ENCODE results near the gene SGPP2.
"Not testable (repeated sequence)": the region's sequence is repeated elsewhere in the genome, so short reads cannot be mapped to it uniquely, and the experiment has no call there.

Gene SGPP2, protein sequence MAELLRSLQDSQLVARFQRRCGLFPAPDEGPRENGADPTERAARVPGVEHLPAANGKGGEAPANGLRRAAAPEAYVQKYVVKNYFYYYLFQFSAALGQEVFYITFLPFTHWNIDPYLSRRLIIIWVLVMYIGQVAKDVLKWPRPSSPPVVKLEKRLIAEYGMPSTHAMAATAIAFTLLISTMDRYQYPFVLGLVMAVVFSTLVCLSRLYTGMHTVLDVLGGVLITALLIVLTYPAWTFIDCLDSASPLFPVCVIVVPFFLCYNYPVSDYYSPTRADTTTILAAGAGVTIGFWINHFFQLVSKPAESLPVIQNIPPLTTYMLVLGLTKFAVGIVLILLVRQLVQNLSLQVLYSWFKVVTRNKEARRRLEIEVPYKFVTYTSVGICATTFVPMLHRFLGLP

DNA sequence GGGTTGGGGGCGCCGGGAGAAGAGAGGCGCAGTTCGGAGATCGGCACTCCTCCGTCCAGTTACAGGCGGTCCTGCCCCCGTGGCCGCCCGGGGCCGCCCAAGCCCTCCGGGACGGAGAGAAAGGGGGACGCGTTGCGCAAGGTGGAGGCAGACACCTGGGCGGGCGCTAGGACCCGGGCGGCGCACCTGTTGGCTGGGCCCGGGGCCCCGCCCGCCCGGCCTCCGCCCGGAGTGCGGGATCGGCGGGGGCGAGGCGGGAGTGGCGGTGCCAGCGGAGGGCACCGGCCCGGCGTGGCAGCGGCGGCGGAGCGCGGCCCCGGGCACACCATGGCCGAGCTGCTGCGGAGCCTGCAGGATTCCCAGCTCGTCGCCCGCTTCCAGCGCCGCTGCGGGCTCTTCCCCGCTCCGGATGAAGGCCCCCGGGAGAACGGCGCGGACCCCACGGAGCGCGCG is at the start of gene SGPP2:
Gene SGPP2 (plus strand): TSS at position 268 of the 453 bp plus-strand sequence. CDS start 60 bp downstream, at position 328.
- no peak for DNase-seq (ENCODE audit: low read depth)

DNA sequence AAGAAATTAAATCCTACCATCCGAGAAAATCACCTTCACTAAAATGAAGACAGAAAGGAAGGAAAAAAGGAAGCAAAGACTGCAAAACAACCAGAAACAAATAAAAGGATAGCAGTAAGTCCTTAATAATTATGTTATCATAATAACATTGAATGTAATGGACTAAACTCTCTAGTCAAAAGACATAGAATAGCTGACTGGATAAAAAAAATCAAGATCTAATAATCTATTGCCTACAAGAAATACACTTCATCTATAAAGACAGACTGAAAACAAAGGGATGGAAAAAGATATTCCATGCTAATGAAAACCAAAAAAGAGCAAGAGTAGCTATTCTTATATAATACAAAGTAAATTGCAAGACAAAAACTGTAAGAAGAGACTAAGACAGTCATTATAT is 48.5 kb upstream of the SGPP2 start:
- DNase-seq (ENCODE audit: low read depth) = no peak

DNA sequence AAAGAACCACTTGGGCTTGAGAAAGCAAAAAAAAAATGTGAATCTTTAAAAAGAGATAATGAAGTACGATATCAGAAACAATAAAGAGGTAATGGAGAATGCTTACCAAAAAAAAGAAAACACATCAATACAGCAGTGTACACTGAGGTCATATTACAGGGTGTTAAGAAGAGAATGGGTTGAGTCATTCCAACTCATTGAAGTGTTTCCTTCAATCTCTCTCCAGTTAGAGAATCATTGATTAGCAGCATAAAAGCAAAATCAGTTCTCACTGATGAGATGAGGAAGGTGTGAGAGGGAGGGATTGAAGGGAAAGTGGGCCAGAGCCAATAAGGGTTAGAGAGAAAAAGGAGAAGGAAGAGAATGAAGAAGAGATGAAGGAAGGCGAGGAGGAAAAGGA is 43.9 kb upstream of the SGPP2 start:
- no peak for DNase-seq (ENCODE audit: low read depth)

DNA sequence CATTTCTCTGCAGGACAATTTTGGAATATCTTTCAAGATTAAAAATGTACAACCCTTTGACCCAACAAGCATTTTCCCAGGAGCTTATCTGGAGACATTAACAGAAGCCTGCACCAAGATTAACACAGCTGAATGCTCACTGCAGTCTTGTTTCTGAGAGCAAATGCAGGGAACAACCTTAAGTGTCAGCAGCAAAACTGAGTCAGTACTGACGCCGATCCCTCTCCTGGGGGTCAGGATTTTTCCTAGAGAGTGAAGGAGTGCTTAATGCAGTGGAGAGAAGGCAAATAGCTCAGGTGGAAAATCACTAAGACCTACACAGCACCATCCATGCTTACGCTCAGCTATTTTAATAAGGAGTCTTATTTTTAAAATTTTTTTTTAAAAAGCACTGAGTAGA is 42.8 kb upstream of the SGPP2 start:
- DNase-seq (ENCODE audit: low read depth) = no peak

DNA sequence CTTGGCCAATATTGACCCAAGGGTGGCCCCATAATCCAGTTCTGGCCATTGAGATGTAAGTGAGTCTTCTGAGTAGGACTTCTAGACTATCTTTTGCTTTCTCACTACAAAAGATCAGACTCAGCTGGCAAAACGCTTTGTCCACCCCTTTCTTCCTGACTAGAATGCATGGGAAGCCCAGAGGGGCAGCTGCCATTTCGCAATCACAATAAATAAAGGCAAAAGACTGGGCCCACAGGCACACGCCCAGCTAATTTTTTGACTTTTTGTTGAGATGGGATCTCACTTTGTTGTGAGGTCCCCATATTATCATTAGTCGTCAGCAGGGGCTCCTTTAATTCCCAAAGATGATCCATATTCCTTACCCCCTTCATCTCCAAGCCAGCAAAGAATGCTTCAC is 41.1 kb upstream of the SGPP2 start:
- DNase-seq (ENCODE audit: low read depth) = no peak

DNA sequence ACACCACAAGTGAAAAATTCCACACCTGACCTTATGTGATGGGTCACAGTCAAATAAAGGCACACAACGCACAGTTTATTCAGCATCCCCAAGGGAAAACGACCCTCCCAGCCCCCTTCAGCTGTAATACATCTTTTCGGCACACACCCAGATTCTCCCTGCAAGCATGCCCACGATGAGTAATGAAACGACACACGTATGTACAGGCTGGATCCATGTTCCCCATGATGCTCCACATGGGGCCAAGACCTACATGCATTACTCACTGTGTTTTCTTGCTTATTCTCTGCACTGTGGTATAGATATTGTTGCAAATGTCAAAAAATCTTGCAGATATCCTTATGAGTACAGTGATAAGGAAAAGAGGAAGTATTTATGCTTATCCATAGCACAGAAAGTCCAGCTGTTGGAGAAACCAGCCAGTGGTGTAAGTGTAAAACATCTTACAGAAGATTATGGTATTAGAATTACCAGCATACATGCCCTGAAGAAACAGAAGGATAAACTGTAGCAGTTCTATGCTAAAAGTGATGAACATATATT is 32.5 kb upstream of the SGPP2 start:
- no peak for DNase-seq (ENCODE audit: low read depth)

DNA sequence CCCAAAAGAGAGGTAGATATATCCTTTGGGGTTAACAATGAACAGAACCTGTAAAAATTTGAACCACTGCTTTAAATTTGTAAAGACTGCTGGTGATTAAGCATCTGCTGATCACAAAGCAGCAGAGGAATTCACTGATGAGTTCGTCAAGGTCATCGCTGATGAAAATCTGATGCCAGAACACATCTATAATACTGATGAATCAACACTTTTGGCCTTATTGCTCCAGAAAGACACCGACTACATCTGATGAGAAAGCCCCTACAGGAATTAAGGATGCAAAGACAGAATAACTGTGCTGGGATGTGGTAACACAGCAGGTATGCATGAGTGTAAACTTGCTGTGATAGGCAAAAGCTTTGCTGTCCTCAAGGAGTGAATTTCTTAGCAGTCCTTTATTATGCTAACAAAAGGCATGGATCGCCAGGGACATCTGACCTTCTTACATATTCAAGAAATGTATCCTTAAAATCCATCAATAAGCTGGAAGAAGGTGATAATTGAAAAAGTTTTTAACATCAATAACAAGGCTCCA is 30.5 kb upstream of the SGPP2 start:
- no peak for DNase-seq (ENCODE audit: low read depth)

DNA sequence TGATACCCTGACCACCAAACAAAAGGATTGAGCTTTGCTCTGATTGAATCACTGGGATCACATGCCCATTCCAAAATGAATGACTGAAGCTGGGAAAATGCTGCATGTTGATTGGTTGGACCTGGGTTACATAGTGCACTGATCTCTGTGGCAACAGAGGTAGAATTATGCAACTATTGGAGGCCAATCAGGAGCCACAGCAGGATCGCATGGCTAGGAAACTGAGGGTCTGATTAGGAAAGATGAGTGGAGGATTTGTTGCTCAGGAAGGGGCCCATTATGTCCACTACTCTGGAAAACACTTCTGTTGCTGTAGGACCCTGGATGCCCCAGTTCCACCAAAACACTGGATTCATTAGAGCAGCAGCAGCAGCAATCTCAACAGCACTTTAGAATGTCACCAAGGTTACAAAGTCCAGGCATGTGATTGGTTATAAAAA is 25.9 kb upstream of the SGPP2 start:
- no peak for DNase-seq (ENCODE audit: low read depth)

DNA sequence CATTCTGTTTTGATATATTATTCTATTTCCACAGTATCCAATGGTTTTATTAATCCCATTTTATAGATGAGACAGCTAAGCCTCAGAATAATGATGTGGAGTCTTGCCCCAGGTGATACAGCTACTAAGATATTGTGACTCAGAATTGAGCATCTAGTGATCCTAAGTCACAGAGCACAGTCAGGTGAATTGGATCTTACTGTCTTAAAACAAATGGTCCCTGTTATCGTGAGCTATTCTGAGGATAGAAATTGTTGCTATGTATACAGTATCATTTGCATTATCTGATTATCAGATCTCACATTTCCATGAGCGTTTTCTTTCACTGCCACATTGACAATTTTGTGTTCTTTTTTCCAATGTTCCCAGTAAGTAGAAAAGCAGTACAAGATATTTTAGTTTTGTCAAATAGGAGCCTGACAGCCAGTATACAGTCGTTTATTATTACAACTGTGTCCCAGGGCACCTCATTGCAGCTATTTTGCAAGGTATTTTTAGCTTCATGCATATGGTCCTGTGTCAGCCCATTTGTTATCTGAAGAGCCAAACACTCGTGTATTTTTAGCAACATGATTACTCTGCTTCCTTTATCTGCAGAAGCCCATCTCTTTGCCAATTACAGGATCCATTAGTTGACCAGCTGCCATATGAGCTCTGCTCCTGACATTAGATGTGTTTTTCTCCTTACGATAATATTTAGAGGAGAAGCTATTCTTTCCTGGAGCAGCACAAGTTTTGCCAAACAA is 25.1 kb upstream of the SGPP2 start:
- no peak for DNase-seq (ENCODE audit: low read depth)

DNA sequence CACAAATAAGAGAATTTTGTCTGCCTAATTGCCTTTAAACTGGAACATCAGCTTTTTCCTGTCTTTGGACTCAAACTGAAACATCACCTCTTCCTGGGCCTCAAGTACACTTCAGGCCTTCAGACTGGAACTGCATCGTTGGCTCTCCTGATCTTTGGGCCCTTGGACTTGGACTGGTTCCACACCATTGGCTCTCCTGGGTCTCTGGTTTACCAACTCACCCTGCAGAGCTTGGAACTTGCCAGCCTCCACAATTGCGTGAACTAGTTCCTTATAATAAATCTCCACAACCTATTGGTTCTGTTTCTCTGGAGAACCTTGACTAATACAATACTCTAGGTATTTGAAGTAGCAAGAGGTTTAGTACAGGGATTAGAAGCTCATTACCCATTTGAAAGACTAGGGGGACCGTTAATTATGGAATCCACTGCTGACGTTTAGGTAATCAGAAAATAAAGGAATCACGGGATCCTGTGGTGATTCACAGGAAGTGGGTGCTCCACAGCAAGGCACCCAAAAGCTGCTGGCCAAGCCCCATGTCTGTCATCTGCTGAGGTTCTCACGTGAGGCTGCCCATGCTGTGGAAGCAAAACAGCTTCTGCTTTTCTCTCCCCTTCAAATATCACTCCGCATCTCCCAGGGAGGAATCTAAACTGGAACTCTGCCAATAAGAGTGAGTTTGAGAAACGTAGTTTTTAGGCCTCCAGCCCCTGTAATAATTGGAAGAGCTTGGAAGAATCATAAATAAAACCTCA is 20.0 kb upstream of the SGPP2 start:
- no peak for DNase-seq (ENCODE audit: low read depth)

DNA sequence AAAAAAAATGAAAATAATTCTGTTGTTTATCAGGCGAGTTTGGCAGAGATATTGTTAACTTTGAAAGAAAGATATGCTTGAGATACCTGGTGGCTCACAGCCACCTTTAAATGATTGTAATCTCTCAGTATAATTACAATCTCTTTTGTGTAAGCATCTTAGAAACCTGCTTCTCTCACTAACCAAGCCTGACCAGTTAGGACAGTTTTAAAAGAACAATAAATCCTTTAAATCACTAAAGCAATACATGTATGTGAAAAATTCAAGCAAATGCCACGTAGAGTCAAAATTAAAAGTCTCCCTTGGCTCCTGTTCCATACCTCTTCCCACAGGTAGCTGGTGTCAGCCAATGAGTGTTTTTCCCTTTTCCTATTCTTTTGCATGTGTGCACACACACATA is 15.7 kb upstream of the SGPP2 start:
- no peak for DNase-seq (ENCODE audit: low read depth)

DNA sequence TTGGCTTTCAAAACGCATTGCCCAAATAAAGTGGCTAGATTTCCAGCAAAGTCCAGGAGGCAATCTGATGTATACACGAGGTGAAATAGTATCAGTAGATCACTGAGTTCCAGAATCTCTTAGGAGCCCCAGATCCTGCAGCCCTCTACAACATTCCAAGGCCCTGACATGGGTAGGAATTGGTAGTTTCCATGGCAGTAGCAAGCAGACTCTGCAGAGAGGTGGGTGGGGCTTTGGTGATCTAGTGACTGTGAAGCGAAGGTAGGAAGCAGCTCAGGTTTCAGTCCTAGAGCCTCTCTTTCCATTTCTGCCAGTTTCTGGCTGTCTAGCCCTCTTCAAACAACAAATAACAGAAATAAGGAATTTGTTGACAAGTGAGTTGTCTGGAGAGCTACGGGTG is 13.8 kb upstream of the SGPP2 start:
- no peak for DNase-seq (ENCODE audit: low read depth)

DNA sequence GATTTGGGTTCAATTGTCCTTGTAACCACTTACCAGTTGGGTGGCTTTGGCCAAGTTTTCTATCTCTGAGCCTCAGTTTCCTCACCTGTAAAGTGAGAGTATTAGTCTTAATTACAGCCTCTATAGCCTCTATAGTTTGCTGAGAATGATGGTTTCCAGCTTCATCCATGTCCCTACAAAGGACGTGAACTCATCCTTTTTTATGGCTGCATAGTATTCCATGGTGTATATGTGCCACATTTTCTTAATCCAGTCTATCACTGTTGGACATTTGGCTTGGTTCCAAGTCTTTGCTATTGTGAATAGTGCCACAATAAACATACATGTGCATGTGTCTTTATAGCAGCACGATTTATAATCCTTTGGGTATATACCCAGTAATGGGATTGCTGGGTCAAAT is 12.0 kb upstream of the SGPP2 start:
- not testable (repeated sequence) for DNase-seq (ENCODE audit: low read depth)

DNA sequence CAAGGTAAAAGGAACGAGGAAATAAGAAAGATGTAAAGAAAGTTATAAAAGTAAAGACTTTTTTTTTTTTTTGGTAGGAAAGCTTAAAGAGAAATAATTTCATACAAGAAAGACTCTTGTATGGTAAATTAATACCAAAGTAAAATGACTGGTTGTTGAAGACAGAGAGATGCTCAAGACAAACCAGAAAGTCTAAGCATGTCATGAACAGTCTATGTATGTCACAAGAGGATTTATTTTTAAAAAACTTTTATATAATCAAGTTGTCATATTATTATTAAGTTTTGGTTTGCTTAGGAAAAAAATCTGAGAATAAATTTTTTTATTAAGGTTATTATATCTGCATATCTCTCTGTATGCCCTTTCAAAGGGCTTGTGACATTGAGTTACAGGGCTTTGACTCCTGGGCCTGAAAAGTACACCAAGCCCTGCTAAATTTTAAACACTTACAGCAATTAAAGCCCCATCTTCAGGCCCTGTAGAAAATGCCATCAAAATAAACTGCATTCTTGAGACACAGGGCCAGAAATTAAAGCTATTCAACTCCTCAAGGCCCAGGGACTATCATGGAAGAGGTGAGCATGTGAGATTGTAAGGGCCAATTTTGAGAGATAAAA is 10.9 kb upstream of the SGPP2 start:
- DNase-seq (ENCODE audit: low read depth) = no peak

DNA sequence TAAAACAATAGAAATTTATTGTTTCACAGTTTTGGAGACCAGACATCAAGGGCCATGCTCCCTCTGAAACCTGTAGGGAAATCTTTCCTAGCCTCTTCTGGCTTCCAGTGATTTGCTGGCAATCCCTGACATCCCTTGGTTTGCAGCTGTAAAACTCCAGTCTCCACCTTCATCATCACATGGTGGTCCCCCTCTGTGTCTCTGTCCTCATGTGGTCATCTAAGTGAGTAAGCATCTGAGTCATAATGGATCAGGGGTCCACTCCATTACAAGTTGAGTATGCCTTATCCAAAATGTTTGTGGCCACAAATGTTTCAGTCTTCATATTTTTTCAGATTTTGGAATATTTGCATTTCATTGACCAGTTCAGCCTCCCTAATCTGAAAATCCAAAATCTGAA is 5.6 kb upstream of the SGPP2 start:
- DNase-seq (ENCODE audit: low read depth) = no peak

DNA sequence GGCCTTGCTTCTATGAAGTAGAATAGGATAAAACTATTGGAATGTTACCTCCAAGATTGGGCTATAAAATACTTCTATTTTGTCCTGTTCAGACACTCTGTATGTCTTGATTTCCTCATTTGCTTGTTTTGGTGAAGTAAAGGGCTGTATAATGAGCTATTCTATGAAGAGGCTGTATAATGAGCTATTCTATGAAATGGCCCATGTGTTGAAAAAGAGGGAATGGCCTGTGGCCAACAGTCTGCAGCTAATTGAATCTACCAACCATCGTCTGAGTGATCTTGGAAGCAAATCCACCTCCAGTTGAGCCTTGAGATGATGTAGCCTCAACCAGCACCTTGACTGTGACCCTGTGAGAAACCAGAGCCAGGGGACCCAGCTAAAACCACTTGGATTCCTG is 3.8 kb upstream of the SGPP2 start:
- no peak for DNase-seq (ENCODE audit: low read depth)

DNA sequence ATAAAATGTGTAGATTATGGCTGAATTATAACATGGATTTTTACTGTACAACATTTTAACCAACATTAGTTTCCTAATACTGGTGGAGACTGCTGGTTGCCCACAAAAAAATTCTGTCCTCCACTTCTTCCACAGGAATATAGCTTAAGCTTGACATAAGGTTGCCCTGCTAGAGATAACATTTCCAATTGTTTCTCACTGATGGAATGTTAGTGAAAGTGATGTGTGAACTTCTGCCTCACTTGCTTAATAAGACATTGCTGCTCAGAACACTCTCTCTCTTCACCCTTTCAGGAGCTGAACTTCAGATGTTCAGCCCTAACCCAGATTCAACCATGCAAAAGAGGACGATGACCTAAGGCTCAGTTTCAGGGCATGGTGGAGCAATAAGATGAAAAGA is 2.7 kb upstream of the SGPP2 start:
- no peak for DNase-seq (ENCODE audit: low read depth)

DNA sequence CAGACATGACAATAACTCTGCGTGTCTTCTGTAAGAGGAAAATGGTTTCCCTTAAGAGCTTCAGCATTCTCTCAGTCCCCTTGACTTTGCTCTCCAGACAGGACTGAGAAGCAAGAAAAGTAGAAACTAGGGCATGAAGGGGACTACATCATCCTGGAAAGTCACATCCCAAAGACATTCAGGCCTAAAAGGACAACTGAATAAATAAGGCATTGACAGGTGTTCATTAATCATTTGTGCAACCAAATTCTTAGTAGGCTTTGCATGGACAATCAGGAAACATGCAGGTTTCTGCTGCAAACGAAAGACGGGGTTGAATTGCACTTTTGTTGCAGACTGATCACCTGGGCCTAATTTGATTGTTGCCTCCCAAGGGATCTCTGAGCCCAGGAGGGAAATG is 1.2 kb upstream of the SGPP2 start:
- DNase-seq (ENCODE audit: low read depth) = no peak

DNA sequence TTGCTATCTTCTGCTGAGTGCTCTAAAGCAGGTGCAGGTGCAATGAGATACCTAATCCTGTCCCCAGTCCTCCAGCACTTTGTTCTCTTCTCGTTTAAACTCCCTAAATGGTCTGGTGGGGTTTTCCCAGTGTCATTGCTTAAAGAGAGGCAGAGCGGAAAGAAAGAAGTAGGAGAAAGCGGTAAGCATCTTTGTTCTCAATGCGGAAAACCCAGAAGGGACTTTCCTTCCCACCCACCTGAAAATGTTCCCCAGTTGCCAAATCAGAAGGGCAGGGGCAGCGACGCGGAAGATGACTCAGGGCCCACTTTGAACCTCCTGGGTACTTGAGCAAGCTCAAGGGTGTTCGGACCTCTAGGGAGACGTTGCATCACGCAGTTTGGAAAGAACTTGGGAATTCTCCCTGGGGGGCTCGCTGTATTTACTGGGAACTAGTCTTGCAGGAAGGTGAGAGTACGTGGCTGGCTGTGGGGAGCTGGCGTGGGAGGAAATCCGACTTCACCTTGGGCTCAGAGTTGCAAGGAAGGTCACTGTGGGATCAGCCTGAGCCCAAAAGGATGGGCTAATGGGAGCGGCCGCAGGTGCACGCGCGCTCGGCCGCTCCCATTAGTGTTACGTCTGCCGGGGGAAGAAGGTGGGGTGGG is 589 bp upstream of the SGPP2 start:
- DNase-seq (ENCODE audit: low read depth) = no peak

DNA sequence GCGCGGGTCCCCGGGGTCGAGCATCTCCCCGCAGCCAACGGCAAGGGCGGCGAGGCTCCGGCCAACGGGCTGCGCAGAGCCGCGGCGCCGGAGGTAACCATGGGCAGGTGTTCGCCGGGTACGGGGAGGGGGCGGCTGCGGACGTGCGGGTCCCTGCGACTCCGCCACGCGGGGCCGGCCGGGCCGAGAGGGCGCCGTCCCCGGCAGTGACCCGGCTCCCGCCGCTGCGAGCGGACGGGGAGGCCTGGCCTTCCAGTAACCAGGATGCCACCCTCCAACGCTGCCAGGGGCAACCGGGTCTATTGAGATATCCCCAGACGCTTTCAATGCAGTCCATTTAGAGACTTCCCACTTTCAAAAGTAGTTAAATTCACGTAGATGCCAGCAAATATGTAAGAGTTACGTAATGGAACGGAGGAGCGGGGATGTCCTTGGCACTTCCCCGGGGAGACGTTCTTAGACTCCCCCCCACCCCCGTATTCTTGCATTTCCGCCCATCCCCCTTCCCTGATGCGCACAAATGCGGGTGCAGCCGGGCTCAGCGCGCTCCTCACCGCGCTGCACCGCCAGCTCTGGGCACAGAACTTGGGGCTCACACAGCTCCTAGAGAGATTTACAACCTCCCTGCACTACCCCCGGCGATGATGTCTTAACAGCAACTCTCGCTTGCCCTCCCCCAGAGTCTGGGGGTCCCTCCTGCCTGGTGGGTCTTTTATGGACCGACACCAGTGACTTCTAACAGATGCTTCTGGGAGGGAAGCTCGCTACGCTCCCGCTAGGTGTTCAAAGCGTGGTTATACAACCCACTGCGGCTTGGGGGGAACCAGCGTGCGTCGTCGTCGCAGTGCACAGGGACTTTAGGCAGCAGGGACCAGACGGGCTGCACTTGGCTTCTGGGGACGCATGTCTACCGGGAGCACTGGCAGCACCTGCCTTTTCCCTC is 657 bp downstream of the SGPP2 start:
- DNase-seq (ENCODE audit: low read depth) = no peak
